Stimulated activated CD8-positive, alpha-beta memory T cell treated with anti-CD3 and anti-CD28 coated beads, Interleukin-15, amount 100 ng/mL, for 24 hours (primary cell): ENCODE measurements around the gene PLEKHO2.

Experiments used
- DNase-seq: peaks from one replicate; pipeline ENCODE4 v3.0.0-alpha.2; 2020; ENCODE audit warnings: low read depth

Gene PLEKHO2

DNA sequence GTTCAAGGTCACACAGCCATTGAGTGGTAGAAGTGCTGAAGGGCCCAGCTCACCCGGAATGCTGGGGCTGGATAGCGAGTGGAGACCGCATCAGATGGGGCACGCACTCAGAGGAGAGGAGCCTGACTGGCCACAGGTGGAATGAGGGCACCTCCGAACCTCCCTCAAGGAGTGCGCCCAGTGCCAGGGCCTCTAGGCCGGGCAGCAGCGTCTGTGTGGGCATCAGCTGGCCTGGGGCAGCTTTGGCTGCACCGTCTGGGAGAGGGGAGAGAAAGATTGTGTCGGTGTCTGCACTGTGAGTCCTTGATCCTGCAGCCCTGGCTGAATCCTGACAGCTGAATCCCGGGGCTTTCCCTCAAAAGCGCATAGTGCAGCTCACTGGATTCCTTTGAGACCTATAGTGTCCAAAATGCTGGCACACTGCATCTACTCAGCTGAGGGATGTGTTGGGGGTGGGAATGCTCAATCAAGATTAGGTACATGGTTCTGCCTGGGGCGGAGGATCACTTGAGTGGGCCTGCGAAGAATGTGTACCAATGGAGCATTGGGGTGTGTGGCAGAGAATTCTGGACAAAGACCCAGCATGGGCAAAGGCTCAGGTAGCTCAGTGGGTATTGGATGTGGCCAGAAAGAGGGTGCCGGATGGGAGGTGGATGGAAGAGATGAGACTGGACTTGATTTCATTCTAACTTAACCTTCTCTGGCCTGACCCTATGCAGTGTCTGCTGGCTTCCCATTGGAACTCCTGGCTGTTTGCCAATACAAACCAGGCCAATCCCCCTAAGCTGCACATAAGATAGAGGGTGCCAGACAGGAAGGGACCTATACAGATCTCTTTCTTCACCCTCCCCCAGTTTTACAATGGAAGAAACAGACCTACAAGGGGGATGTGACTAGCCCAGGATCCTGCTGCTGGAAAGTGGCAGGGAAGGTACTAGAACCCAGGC, 70.9 kb downstream of the PLEKHO2 start:
- DNase-seq = no peak

DNA sequence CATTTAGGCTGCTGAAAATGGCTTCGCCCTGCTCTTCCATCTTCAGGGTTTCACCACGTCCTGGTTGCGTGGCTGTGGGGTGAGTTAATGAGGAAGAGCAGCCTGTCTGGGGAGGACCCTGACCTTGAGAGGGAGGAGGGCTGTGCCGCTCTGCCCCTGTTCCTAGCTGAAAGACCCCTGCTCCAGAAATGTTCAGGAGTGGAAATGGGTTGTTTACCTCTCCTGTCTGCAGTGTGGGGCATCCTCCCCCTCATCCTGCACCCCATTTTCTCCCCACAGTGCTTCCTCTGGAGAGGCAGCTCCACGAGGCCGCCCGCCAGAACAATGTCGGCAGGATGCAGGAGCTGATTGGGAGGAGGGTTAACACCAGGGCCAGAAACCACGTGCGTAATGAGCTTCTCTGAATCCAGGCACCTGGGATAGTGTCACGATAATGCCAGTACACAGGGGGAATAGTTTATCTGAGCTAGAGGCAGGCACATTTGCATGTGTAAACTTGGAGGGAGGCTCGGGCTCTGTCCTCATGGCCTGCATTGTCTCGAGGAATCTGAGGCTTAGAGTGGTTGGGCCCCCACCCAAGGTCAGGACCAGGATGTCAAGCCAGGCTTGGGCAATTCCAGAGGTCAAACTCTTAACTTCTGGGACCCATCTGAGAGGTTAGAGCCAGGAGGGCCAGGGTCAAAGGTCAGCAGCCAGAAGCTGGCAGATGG, 74.0 kb downstream of the PLEKHO2 start:
- no peak for DNase-seq

DNA sequence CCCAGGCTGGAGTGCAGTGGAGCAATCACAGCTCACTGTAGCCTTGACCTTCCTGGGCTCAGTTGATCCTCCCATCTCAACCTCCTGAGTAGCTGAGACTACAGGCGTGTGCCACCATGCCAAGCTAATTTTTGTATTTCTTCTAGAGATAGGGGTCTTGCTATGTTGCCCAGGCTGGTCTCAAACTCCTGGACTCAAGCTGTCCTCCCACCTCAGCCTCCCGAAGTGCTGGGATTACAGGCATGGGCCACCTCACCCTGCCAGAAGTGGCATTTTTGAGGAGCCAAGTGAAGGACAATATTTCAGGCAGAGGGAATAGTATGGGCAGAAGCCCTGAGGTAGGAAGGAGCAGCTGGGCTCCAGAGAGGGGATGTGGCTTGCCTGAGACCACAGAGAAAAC, 74.7 kb downstream of the PLEKHO2 start:
- no peak for DNase-seq

DNA sequence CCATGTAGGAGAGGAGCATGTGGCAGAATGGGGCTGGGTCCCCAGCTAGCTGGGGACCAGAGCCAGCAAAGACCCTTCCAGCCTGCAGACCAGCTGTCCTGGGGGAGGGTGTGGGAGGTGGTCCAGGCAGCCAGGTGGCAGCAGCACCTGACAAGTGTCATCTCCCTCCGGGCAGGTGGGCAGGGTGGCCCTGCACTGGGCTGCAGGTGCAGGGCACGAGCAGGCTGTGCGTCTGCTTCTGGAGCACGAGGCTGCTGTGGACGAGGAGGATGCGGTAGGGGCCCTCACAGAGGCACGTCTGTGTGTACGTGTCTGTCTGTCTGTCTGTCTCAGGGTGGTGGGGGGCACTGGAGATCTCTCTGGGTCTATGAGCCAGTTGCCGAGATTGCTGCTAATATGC, 75.5 kb downstream of the PLEKHO2 start:
- DNase-seq = no peak
